ENCODE measurements around the gene NUDT16. TPM values are rescaled to one million over a fixed set of nuclear protein-coding genes. Genes with fewer than 3 reads are reported as not detected.

NUDT16 gene
- total RNA-seq, 1 experiment from 2014 or later = 13.0 TPM

DNA sequence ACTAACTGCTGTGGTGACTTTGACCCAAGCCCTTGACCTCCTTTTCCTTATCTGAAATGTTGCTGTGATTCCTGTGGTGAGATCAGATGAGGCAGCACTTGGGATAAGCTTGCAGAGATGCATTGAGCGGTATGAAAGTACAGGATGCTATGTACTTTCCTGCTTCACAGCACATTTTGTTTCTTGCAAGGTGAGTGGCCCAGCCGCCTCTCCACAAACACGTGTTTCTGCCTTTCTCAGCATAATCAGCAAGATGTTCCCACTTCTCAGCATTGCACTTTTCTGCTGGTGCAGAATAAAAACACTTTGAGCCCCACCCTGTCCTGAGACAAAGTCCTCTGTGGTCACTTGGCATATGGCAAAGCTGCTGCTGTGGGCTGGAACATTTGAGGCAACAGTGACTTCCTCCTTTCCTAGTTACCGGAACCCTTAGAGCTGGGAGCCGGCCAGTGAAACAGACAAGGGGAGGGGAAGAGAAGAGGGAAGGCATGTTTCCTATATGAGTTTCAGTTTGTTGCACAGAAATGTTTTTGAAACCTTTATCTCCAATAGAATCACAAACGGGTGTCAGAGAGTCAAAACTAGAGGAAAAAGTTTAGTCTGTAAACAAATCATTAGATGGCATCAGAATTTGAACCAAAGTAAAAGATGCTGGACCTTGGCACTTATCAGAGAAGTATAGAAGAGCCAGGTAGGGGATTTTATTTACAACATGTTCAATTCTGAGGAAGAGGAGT, 5.0 kb downstream of the NUDT16 start:
- H3K27me3 Mint-ChIP-seq (ENCODE audit: insufficient read depth, unreplicated experiment) = no peaks in the 10 kb centered on the region
- CTCF ChIA-PET = interaction anchor here (1.3 kb wide), 1 partner anchor 353 kb away, joined by 4 read pairs; no protein-coding TSS in a partner anchor

DNA sequence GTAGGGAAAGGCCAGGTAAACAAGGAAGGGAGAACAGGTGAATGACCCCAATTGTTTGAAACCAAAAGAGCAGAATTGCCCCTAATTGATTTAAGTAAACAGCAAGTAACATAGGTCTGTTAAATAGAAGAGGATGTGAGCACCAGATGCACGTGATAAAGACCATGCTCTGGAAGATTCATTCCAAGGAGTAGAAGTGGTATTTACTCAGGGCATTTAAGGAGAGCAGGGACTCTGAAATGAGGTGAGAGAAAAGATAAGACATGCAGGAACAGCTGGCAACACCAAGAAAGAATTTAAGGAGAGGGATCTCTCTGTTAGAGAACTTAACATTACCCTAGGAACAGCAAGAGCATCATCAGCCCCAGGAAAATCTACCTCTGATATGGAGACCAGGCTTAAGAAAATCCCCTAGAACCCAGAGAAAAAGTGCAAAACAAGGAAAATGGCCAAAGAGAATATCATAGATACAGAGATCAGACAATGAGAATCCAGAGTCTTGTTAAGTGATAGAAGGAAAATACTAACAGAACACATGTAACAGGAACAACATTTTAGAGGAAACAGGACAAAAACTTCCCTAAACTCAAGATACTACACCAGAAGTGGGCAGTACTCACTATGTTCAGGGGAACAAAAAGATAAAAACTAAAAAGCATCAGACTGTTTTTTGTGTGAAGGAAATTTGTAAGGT, 6.4 kb downstream of the NUDT16 start:
- Mint-ChIP-seq H3K4me1 (ENCODE audit: insufficient read depth, unreplicated experiment) (peaks cover 6% of the 10 kb centered on the region), H3K36me3 (ENCODE audit: insufficient read depth, unreplicated experiment) (peaks cover 7% of the 10 kb centered on the region), H3K27ac (ENCODE audit: low read depth, unreplicated experiment) (no peak overlapping the region), H3K27me3 (ENCODE audit: insufficient read depth, unreplicated experiment) (no peaks in the 10 kb centered on the region), H3K9me3 (ENCODE audit: unreplicated experiment) (no peaks in the 10 kb centered on the region), H3K4me3 (ENCODE audit: unreplicated experiment) (no peak overlapping the region)
- ChIA-PET CTCF (interaction anchor here (0.5 kb wide), 1 partner anchor 10 kb away, joined by 3 read pairs; no protein-coding TSS in a partner anchor), POLR2A (no interaction called here)
- intact Hi-C loops (cut with micrococcal nuclease) = loop anchor here (10.0 kb wide), 1 partner anchor 173 kb away; no protein-coding TSS in a partner anchor
- DNase-seq (ENCODE audit: unreplicated experiment) = no peak
- no TSS peak for BruUV-seq (replicated peaks)
- TF ChIP-seq, protein P1, sequence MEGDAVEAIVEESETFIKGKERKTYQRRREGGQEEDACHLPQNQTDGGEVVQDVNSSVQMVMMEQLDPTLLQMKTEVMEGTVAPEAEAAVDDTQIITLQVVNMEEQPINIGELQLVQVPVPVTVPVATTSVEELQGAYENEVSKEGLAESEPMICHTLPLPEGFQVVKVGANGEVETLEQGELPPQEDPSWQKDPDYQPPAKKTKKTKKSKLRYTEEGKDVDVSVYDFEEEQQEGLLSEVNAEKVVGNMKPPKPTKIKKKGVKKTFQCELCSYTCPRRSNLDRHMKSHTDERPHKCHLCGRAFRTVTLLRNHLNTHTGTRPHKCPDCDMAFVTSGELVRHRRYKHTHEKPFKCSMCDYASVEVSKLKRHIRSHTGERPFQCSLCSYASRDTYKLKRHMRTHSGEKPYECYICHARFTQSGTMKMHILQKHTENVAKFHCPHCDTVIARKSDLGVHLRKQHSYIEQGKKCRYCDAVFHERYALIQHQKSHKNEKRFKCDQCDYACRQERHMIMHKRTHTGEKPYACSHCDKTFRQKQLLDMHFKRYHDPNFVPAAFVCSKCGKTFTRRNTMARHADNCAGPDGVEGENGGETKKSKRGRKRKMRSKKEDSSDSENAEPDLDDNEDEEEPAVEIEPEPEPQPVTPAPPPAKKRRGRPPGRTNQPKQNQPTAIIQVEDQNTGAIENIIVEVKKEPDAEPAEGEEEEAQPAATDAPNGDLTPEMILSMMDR (IDR thresholded peaks at IDR 0.05; ENCODE audit: unreplicated experiment) = no peak

More for the DNA sequence above, 5.0 kb downstream of the NUDT16 start:
- no peak for DNase-seq (ENCODE audit: unreplicated experiment)
- Mint-ChIP-seq H3K27ac (ENCODE audit: low read depth, unreplicated experiment) (no peak overlapping the region), H3K4me1 (ENCODE audit: insufficient read depth, unreplicated experiment) (peaks cover 11% of the 10 kb centered on the region), H3K9me3 (ENCODE audit: unreplicated experiment) (no peaks in the 10 kb centered on the region), H3K36me3 (ENCODE audit: insufficient read depth, unreplicated experiment) (peaks cover 7% of the 10 kb centered on the region), H3K4me3 (ENCODE audit: unreplicated experiment) (no peak overlapping the region)
- POLR2A ChIA-PET = no interaction called here
- TF ChIP-seq, protein P1 (IDR thresholded peaks at IDR 0.05; ENCODE audit: unreplicated experiment) = no peak
- intact Hi-C loops (cut with micrococcal nuclease) = loop anchor here (10.0 kb wide), 1 partner anchor 172 kb away; no protein-coding TSS in a partner anchor
- no TSS peak for BruUV-seq (replicated peaks)

DNA sequence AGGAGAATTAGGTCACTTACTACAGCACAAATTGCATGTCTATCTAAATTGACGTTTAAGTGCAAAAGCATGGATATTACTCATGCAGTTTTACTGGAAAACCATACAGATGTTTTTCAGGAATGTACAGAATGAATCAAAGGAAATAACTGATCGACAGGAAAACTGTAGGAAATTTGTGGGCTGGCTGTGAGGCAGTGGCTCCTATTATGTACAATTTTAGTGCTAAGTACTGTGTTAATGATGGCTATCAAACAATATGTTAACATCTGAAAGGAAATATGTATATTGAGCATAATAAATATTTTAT, 6.9 kb downstream of the NUDT16 start:
- peaks cover 7% of the 10 kb centered on the region for H3K36me3 Mint-ChIP-seq (ENCODE audit: insufficient read depth, unreplicated experiment)
- no peaks in the 10 kb centered on the region for H3K9me3 Mint-ChIP-seq (ENCODE audit: unreplicated experiment)
- no peak for DNase-seq (ENCODE audit: unreplicated experiment)
- H3K4me3 Mint-ChIP-seq (ENCODE audit: unreplicated experiment) = no peak overlapping the region
- H3K4me1 Mint-ChIP-seq (ENCODE audit: insufficient read depth, unreplicated experiment) = peaks cover 6% of the 10 kb centered on the region
- H3K27me3 Mint-ChIP-seq (ENCODE audit: insufficient read depth, unreplicated experiment) = no peaks in the 10 kb centered on the region
- POLR2A ChIA-PET = no interaction called here
- no peak overlapping the region for H3K27ac Mint-ChIP-seq (ENCODE audit: low read depth, unreplicated experiment)
- TF ChIP-seq, protein P1 (IDR thresholded peaks at IDR 0.05; ENCODE audit: unreplicated experiment) = no peak
- CTCF ChIA-PET = no interaction called here
- intact Hi-C loops (cut with micrococcal nuclease) = loop anchor here (10.0 kb wide), 1 partner anchor 174 kb away; no protein-coding TSS in a partner anchor
- no TSS peak for BruUV-seq (replicated peaks)

DNA sequence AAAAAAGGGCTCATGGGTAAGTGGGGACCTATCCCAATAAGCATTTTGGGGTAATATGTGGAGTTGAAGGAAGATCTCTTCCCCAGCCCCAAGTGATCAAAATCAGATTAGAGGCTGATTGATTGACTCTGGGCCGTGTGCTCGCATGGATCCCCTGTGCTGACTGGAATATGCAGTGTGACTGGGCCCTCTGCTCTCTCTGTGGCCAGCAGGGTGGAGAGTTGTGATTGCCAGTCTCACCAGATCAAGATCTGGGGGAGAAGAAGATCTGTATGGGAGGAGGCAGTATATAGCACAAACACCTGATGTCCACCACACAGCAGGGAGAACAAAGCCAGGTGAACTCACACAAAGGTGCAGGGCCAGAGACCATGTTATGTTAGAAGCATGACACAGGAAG, 8.8 kb downstream of the NUDT16 start:
- CTCF ChIA-PET = no interaction called here

More for the DNA sequence above, 8.8 kb downstream of the NUDT16 start:
- POLR2A ChIA-PET = no interaction called here
- Mint-ChIP-seq H3K9me3 (ENCODE audit: unreplicated experiment) (no peaks in the 10 kb centered on the region), H3K4me1 (ENCODE audit: insufficient read depth, unreplicated experiment) (peaks cover 6% of the 10 kb centered on the region), H3K27ac (ENCODE audit: low read depth, unreplicated experiment) (no peak overlapping the region), H3K36me3 (ENCODE audit: insufficient read depth, unreplicated experiment) (no peaks in the 10 kb centered on the region), H3K4me3 (ENCODE audit: unreplicated experiment) (no peak overlapping the region), H3K27me3 (ENCODE audit: insufficient read depth, unreplicated experiment) (no peaks in the 10 kb centered on the region)
- no TSS peak for BruUV-seq (replicated peaks)
- no peak for DNase-seq (ENCODE audit: unreplicated experiment)
- TF ChIP-seq, protein P1 (IDR thresholded peaks at IDR 0.05; ENCODE audit: unreplicated experiment) = no peak
- intact Hi-C loops (cut with micrococcal nuclease) = no loop called here
